ACC112 (cell line): ENCODE data around the gene KCNN3.
"Not testable (repeated sequence)": the region's sequence is repeated elsewhere in the genome, so short reads cannot be mapped to it uniquely, and the experiment has no call there.

ENCODE experiments used
- H2AFZ ChIP-seq: fragments of 200-600 bp; sonication (generic); one replicate; pipeline ENCODE4 v1.6.0; 2017; ENCODE audit warnings: antibody characterized with exemption, low read length; ENCODE audit not compliant: unreplicated experiment
- H3K27ac ChIP-seq: fragments of 200-600 bp; sonication (generic); 2 replicates; pipeline ENCODE4 v1.5.1; 2014; ENCODE audit warnings: low read depth, mild to moderate bottlenecking, antibody characterized with exemption, low read length, moderate library complexity
- H3K27me3 ChIP-seq: fragments of 200-600 bp; sonication (generic); 2 replicates; pipeline ENCODE4 v1.6.1; 2014; ENCODE audit warnings: mild to moderate bottlenecking, antibody characterized with exemption, low read length, moderate library complexity, mixed read lengths; ENCODE audit not compliant: insufficient read depth
- H3K36me3 ChIP-seq: fragments of 200-600 bp; sonication (generic); 2 replicates; pipeline ENCODE4 v1.6.1; 2016; ENCODE audit warnings: mild to moderate bottlenecking, antibody characterized with exemption, low read length, moderate library complexity, mixed read lengths; ENCODE audit not compliant: insufficient read depth
- H3K4me1 ChIP-seq: fragments of 200-600 bp; sonication (generic); one replicate; pipeline ENCODE4 v1.6.1; 2016; ENCODE audit warnings: low read length, mixed read lengths; ENCODE audit not compliant: insufficient read depth, unreplicated experiment, control insufficient read depth
- H3K4me3 ChIP-seq: fragments of 200-600 bp; sonication (generic); 2 replicates; pipeline ENCODE4 v1.5.1; 2014; ENCODE audit warnings: mild to moderate bottlenecking, low read depth, low read length
- H3K79me2 ChIP-seq: fragments of 200-600 bp; sonication (generic); one replicate; pipeline ENCODE4 v1.6.0; 2016; ENCODE audit warnings: low read length; ENCODE audit not compliant: control insufficient read depth, unreplicated experiment, insufficient read depth

The KCNN3 gene

DNA sequence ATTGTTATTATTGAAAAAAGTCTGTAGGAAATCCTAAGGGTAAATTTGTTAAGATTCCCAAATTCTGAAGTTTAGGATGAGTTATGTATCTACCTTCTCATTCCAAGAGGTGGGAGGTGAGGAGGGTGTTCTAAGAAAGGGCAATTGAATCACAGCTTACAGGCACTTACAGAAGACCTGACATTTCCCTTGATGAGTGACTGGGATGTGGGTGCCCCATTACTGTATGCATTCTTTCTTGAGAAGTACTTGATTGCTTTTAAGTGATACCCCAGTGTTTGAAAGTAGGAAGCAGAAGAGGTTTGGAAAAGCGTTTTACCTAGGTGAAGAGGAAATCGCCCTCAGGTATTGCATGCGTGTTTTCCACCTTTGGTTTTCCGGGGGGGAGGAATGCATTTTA lies 175.1 kb downstream of the KCNN3 start:
- H2AFZ ChIP-seq = no peak overlapping the region
- H3K27me3 ChIP-seq = peaks cover 45% of the 10 kb centered on the region
- no peak overlapping the region for H3K27ac ChIP-seq
- H3K79me2 ChIP-seq = no peaks in the 10 kb centered on the region
- no peaks in the 10 kb centered on the region for H3K4me1 ChIP-seq
- no peaks in the 10 kb centered on the region for H3K36me3 ChIP-seq
- H3K4me3 ChIP-seq = no peak overlapping the region

DNA sequence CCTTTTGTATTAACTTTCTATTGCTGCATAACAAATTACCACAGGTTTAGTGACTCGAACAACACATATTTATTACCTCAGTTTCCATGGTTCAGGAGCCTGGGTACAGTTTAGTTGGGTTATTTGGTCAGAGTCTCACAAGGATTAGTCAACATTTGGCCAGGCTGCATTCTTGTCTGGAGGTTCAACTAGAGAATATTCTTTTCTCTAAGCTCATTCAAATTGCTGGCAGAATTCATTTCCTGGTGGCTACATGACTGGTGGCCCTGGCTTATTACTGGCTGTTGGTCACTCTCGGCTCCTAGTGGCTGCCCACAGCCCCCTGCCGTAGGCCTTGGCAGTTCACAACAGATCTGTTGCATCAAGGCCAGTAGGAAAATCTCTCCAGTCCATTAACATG lies 181.0 kb downstream of the KCNN3 start:
- Histone ChIP-seq H3K4me3 (no peak overlapping the region), H3K27ac (no peak overlapping the region), H3K27me3 (peaks cover 55% of the 10 kb centered on the region), H2AFZ (no peak overlapping the region), H3K36me3 (no peaks in the 10 kb centered on the region), H3K79me2 (no peaks in the 10 kb centered on the region), H3K4me1 (no peaks in the 10 kb centered on the region)

DNA sequence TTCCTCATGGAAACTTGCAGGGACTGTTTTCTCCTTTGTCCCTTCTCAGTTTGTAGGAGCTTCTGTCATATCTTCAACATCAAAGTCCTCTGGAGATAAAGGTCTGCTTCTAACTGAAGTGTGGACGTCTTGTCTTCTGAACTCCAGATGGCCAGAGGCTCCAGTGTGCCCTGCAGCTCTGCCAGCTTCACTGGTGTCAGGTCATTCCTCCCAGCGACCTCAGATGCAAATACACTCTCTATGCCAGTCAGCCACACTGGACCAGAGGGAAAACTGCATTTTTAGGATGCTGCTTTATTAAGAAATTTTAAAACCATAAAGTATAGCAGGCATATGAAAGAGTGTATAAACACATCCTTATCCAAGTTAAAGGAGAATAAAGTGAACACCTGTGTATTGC lies 183.6 kb downstream of the KCNN3 start:
- H3K79me2 ChIP-seq = no peaks in the 10 kb centered on the region
- H3K27me3 ChIP-seq = peaks cover 44% of the 10 kb centered on the region

DNA sequence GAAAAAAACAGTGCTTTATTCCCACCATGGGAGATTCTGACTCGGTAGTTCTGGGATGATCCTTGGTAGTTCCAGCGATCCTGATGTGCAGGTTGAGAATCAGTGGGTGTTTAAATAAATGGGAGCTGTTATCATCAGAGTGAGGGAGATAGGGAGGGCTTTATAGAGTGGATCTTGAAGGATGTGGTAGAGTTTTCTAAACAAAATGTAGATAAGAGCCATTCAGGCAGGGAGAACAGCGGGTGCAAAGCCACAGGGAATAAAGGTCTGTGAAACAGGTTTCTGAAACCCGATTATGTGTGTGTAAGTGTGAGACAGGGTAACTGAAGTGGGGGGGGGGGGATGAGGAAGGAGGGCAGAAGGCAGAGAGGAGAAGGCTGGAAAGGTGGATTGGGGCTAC lies 186.3 kb downstream of the KCNN3 start:
- H3K36me3 ChIP-seq = no peaks in the 10 kb centered on the region
- H3K4me3 ChIP-seq = no peak overlapping the region
- no peaks in the 10 kb centered on the region for H3K4me1 ChIP-seq
- H2AFZ ChIP-seq = no peak overlapping the region
- peaks cover 40% of the 10 kb centered on the region for H3K27me3 ChIP-seq
- no peak overlapping the region for H3K27ac ChIP-seq
- H3K79me2 ChIP-seq = no peaks in the 10 kb centered on the region

More for the DNA sequence above, 183.6 kb downstream of the KCNN3 start:
- Histone ChIP-seq H3K4me3 (no peak overlapping the region), H3K4me1 (no peaks in the 10 kb centered on the region), H3K27ac (no peak overlapping the region), H3K36me3 (no peaks in the 10 kb centered on the region), H2AFZ (no peak overlapping the region)

DNA sequence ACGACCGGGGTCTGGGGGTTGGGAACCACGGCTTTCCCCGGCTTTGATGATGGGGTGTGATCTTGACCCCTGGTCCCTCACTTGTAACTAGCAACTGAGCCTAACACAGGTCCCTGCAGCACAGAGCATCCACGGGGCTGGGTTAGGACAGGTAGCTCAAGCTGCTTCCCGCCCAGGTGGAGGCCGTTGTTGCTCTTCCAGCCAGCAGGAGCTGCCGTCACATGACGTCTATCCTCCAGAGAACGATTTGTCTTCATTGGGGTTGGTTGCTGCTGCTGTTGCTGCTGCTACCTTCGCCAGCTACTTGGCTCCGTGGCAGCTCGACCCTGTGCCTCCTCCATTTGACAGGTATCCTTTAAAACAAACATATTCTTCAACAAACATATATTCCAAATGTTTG lies 187.8 kb downstream of the KCNN3 start:
- no peak overlapping the region for H2AFZ ChIP-seq
- H3K27me3 ChIP-seq = peaks cover 26% of the 10 kb centered on the region; the same call in 1 of the 2 replicates

DNA sequence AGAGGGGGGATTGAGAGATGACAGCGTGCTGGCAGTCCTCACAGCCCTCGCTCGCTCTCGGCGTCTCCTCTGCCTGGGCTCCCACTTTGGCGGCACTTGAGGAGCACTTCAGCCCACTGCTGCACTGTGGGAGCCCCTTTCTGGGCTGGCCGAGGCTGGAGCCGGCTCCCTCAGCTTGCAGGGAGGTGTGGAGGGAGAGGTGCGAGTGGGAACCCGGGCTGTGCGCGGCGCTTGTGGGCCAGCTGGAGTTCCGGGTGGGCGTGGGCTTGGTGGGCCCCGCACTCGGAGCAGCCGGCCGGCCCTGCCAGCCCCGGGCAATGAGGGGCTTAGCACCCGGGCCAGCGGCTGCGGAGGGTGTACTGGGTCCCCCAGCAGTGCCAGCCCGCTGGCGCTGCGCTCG lies 192.2 kb downstream of the KCNN3 start:
- H3K4me1 ChIP-seq, H3K27ac ChIP-seq, H2AFZ ChIP-seq, H3K79me2 ChIP-seq, H3K4me3 ChIP-seq, H3K27me3 ChIP-seq, H3K36me3 ChIP-seq: not testable (repeated sequence)

More for the DNA sequence above, 187.8 kb downstream of the KCNN3 start:
- no peaks in the 10 kb centered on the region for H3K4me1 ChIP-seq
- H3K36me3 ChIP-seq = no peaks in the 10 kb centered on the region
- H3K79me2 ChIP-seq = no peaks in the 10 kb centered on the region
- H3K27ac ChIP-seq = no peak overlapping the region
- H3K4me3 ChIP-seq = no peak overlapping the region

DNA sequence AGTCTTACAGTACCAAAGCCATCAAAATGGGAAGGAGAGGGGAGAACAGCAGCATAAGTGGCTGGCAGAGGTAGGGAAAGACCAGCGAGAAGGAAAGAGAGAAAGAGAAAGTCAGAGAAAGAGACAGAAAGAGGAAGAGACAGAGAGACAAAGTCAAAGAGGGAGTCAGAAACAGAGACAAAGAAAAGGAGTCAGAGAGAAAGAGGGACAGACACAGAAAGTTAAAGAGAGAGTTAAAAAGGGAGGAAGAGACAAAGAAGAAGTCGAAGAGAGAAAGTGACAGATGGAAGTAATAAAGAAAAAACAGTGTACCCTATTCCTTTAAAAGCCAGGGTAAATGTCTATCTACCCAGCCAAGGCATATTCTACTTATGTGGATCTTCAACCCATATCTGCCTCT lies 193.2 kb downstream of the KCNN3 start:
- not testable (repeated sequence) for H3K27me3 ChIP-seq, H3K36me3 ChIP-seq, H2AFZ ChIP-seq, H3K79me2 ChIP-seq, H3K4me1 ChIP-seq, H3K4me3 ChIP-seq, H3K27ac ChIP-seq

DNA sequence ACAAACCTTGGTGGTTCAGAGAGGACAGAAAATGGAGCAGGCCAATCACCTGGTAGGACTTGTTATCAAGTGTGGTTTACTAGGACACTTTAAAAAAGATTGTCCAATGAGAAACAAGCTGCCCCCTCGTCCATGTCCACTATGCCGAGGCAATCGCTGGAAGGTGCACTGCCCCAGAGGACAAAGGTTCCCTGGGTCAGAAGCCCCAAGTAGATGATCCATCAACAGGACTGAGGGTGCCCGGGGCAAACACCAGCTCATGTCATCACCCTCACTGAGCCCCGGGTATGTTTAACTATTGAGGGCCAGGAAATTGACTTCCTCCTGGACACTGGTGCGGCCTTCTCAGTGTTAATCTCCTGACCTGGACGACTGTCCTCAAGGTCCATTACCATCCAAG lies 195.6 kb downstream of the KCNN3 start:
- H3K36me3 ChIP-seq, H3K4me3 ChIP-seq, H3K4me1 ChIP-seq, H3K79me2 ChIP-seq, H3K27ac ChIP-seq, H3K27me3 ChIP-seq, H2AFZ ChIP-seq: not testable (repeated sequence)

DNA sequence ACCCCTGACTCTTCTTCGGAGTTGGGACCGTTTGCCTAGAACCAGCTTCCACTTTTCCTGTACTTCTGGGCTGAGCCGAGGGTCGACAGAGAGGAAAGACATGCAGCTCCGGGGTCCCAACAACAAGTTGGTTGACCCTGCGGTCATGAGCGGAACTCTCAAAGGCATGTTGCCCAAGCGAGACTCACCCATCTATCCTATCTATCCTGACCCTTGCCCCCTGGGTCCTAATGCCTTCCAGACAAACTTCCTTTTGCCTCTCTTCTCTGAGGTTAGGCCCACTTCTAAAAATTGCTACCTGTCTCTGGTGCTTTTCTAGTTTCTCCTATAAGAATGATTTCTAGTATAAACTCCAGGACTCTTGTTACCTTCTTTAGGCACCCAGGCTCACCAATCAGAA lies 197.8 kb downstream of the KCNN3 start:
- not testable (repeated sequence) for H2AFZ ChIP-seq, H3K27me3 ChIP-seq, H3K79me2 ChIP-seq, H3K27ac ChIP-seq, H3K4me1 ChIP-seq, H3K4me3 ChIP-seq, H3K36me3 ChIP-seq

DNA sequence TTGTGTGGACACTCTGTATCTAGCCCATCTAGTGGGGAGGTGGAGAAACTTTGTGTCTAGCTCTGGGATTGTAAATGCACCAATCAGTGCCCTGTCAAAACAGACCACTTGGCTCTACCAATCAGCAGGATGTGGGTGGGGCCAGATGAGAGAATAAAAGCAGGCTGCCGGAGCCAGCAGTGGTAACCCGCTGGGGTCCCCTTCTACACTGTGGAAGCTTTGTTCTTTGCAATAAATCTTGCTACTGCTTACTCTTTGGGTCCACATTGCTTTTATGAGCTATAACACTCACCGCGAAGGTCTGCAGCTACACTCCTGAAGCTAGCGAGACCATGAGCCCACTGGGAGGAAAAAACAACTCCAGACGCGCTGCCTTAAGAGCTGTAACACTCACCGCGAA lies 198.7 kb downstream of the KCNN3 start:
- H2AFZ ChIP-seq, H3K4me3 ChIP-seq, H3K79me2 ChIP-seq, H3K27ac ChIP-seq, H3K36me3 ChIP-seq, H3K27me3 ChIP-seq, H3K4me1 ChIP-seq: not testable (repeated sequence)

DNA sequence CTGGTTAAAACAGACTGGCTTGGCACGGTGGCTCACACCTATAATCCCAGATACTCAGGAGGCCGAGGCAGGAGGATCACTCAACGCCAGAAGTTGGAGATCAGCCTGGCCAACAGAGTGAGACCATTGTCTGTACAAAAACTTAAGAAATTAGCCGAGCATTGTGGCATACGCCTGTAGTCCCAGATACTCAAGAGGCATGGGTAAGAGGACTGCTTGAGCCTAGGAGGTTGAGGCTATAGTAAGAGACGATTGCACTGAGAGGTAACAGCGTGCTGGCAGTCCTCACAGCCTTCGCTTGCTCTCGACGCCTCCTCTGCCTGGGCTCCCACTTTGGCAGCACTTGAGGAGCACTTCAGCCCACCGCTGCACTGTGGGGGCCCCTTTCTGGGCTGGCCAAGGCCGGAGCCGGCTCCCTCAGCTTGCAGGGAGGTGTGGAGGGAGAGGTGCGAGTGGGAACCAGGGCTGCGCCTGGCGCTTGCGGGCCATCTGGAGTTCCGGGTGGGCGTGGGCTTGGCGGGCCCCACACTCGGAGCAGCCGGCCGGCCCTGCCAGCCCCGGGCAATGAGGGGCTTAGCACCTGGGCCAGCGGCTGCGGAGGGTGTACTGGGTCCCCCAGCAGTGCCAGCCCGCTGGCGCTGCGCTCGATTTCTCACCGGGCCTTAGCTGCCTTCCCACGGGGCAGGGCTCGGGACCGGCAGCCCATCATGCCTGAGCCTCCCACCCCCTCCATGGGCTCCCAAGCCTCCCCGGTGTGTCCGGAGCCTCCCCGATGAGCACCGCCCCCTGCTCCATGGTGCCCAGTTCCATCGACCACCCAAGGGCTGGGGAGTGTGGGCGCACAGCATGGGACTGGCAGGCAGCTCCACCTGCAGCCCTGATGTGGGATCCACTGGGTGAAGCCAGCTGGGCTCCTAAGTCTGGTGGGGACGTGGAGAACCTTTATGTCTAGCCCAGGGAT lies 199.5 kb downstream of the KCNN3 start:
- H2AFZ ChIP-seq, H3K27me3 ChIP-seq, H3K36me3 ChIP-seq, H3K79me2 ChIP-seq, H3K27ac ChIP-seq, H3K4me1 ChIP-seq, H3K4me3 ChIP-seq: not testable (repeated sequence)
